OCI-LY1 (cell line): Measurements from ENCODE around the gene SLC19A1.

Source experiments
- CTCF ChIP-seq: fragments of 200-600 bp; sonication (generic), shearing (Covaris generic); IDR thresholded peaks from 2 replicates; pipeline ENCODE4 v1.5.1; 2017; ENCODE audit warnings: mild to moderate bottlenecking, antibody characterized with exemption, low read length, moderate library complexity, mixed read lengths
- EZH2 ChIP-seq: fragments of 200-600 bp; sonication (generic), shearing (Covaris generic); IDR thresholded peaks from 2 replicates; pipeline ENCODE4 v1.8.0; 2017; ENCODE audit warnings: borderline replicate concordance, mixed run types, mild to moderate bottlenecking, antibody characterized with exemption, low read length, moderate library complexity, mixed read lengths

GRCh38 chr21:45541221-45542039 lies 810 bp downstream of the SLC19A1 start:
- no peak for TF ChIP-seq CTCF
- TF ChIP-seq EZH2 = no peak
